ENCODE results near the gene BATF2.
A peak's percentile ranks its signal among the peaks of the same experiment; 100 is the strongest.
"Not testable (repeated sequence)": the region's sequence is repeated elsewhere in the genome, so short reads cannot be mapped to it uniquely, and the experiment has no call there.

The BATF2 gene

DNA sequence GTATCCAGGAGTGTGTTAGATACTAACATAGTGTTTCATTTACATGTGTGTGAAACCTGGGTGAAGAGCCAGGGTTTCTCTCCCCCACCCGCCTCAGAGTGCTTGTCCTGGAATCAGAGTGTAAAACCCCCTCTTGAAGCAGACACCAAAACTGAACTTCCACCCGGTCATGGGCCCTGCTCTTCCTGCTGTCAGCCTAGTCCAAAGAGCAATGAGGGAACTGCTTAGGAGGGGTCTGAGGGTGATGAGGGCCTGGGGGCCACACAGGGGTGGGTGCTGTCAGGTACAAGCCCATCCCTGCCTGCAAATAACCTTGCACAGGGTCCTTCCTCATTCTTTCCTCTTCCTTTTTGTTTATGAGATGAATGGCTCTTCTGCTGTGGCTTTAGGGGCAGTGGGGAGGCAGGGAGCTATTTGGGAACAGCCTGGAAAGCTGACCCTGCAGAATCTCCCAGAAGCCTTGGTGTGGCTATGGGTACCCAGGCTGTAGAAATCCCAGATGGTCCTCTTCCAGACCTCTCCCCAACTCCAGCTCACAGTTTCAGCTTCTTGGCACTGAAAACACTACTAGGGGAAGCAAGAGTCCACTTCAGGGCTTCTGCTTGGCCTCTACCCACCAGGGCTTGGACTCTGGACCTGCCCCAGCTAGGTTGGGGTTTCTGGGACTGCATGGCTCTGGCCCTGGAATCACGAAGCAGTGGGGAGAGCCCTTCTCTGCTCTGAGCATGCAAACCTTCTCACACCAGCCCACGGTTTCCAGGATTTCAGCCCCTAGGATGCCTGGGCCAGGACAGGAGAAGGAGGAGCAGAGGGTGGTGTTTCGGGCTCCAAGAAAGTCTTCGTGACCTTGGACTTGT lies 8.5 kb downstream of the BATF2 start:
- H3K4me3 ChIP-seq (ENCODE audit: low read depth, low read length) = no peak overlapping the region
- TF ChIP-seq, protein P1, sequence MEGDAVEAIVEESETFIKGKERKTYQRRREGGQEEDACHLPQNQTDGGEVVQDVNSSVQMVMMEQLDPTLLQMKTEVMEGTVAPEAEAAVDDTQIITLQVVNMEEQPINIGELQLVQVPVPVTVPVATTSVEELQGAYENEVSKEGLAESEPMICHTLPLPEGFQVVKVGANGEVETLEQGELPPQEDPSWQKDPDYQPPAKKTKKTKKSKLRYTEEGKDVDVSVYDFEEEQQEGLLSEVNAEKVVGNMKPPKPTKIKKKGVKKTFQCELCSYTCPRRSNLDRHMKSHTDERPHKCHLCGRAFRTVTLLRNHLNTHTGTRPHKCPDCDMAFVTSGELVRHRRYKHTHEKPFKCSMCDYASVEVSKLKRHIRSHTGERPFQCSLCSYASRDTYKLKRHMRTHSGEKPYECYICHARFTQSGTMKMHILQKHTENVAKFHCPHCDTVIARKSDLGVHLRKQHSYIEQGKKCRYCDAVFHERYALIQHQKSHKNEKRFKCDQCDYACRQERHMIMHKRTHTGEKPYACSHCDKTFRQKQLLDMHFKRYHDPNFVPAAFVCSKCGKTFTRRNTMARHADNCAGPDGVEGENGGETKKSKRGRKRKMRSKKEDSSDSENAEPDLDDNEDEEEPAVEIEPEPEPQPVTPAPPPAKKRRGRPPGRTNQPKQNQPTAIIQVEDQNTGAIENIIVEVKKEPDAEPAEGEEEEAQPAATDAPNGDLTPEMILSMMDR (conservative IDR thresholded peaks at IDR 0.05; ENCODE audit: low read depth, low read length) = no peak
- no peak for DNase-seq (ENCODE audit: low read depth)

- not testable (repeated sequence) for H3K4me3 ChIP-seq (ENCODE audit: low read depth, low read length); DNase-seq (ENCODE audit: low read depth)
Measured at GRCh38 chr11:64983339-64983738, 13.4 kb downstream of the BATF2 start.

DNA sequence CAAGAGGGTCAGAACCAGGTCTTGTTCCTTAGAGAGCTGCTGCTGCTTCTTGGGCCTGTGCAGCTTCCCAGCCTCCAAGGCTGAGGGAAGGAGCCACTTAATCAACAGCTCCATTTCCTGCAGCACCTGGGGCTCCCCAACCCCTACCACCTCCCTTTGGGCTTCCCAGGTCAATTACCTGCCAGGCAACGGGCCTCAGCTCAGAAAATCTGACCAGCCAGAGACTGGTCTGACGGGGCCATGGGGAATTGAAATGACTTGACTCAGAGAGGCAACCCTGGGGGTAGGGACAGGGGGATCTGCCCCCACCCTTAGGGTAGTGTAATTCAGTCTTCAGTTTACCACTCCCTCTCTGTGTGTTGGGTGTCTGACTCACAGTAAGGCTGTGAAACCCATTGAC lies 20.1 kb downstream of the BATF2 start:
- H3K4me3 ChIP-seq (ENCODE audit: low read depth, low read length) = no peak overlapping the region
- DNase-seq (ENCODE audit: low read depth) = no peak
- TF ChIP-seq, protein P1 (conservative IDR thresholded peaks at IDR 0.05; ENCODE audit: low read depth, low read length) = no peak

DNA sequence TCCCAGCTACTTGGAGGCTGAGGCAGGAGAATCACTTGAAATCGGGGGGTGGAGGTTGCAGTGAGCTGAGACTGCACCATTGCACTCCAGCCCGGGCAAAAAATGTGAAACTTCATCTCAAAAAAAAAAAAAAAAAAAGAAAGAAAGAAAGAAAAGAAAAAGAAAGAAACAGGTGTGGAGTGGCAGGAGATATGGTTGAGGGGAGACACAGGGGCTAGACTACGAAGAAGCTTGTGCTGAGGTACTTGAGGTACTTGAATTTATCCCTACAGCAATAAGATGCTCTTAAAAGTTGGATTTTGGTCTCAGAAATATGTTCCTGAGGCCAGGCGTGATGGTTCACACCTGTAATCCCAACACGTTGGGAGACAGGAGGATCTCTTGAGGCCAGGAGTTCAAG lies 22.6 kb downstream of the BATF2 start:
- TF ChIP-seq, protein P1 (conservative IDR thresholded peaks at IDR 0.05; ENCODE audit: low read depth, low read length) = no peak
- no peak for DNase-seq (ENCODE audit: low read depth)
- no peak overlapping the region for H3K4me3 ChIP-seq (ENCODE audit: low read depth, low read length)

DNA sequence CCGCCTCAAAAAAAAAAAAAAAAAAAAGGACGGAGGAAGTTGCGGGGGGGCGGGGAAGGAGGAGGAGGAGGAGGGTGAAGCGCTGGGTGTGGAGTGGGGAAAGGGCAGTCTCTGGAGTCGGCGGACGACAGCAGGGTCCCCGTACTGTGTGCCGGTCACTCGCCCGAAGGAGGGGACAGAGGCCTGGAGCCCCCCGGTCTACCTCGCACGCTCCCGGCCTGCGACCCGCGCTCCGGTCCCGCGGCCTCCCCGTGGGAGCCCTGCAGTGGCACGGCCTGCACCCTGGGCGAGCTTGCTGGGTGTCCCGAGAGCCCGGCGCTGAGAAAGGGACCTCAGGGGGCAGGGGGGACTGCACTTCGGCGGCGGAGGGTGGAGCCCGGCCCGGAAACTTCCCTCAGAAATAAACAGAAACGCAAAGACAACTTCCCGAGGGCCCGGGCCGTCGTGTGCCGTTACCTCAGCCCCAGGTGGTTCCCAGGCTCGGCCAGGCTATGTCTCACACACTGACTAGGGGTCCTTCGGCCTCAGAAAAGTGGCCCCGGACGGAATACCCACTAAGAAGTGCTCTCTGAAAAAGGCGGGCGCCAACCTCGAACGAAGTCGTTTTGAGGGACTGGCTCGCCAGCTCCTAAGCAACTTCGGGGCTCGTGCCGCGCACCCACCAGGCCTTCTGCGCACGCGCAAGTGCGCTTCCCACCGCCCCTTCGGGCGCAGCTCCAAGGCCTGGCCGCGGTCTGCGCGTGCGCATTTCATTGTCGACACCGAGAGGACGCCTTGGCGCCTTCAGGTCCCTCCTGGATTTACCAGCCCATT lies 25.1 kb downstream of the BATF2 start, which contains the start of gene MAJIN:
MAJIN (minus strand) TSS at position 688 of the 813 bp plus-strand sequence. CDS start 12,703 bp downstream, outside the sequence.
- TF ChIP-seq, protein P1 (conservative IDR thresholded peaks at IDR 0.05; ENCODE audit: low read depth, low read length) = no peak
- peak; percentile 82 for DNase-seq (ENCODE audit: low read depth)
- H3K4me3 ChIP-seq (ENCODE audit: low read depth, low read length) = peak within 1 kb of the TSS; percentile 50

DNA sequence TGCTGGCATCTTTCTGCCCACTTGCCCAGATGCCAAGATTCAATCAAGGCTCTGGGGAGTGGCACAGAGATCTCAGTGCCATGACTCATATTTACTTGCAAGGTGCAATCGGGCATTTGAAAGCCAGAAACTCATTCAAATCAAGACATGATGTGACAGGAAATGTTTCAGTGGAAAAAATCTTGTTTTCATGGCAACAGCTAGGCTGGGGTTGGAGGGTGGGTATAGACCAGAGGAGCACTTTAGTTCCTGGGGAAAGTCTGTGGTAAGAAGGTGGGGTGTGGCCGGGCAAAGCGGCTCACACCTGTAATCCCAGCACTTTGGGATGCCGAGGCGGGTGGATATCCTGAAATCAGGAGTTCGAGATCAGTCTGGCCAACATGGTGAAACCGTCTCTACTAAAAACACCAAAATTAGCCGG lies 26.0 kb downstream of the BATF2 start:
- TF ChIP-seq, protein P1 (conservative IDR thresholded peaks at IDR 0.05; ENCODE audit: low read depth, low read length) = no peak
- no peak for DNase-seq (ENCODE audit: low read depth)
- no peak overlapping the region for H3K4me3 ChIP-seq (ENCODE audit: low read depth, low read length)

- peak; percentile 29 for DNase-seq (ENCODE audit: low read depth)
- H3K4me3 ChIP-seq (ENCODE audit: low read depth, low read length) = no peak overlapping the region
- TF ChIP-seq, protein P1 (conservative IDR thresholded peaks at IDR 0.05; ENCODE audit: low read depth, low read length) = no peak
Measured at GRCh38 chr11:64969209-64969608, 27.6 kb downstream of the BATF2 start.

All from choroid plexus epithelial cell (primary cell).